ENCODE results near the gene PNPLA5.

- TF ChIP-seq BHLHE40 (IDR thresholded peaks at IDR 0.05; ENCODE audit: borderline replicate concordance) (no peak), TARDBP (IDR thresholded peaks at IDR 0.05) (no peak), SUZ12 (IDR thresholded peaks at IDR 0.05) (no peak), L3MBTL2 (conservative IDR thresholded peaks at IDR 0.05) (no peak), SP1 (IDR thresholded peaks at IDR 0.05) (no peak), FOXM1 (IDR thresholded peaks at IDR 0.05; ENCODE audit: borderline replicate concordance) (no peak), ELF4 (IDR thresholded peaks at IDR 0.05) (no peak)
These were observed 25.7 kb upstream of the PNPLA5 start for GRCh38 chr22:43917521-43917920.
